Thyroid gland (tissue), 4 donors: ENCODE data around the gene ASPM.

Experiments used
- CTCF ChIP-seq, 6 experiments: fragments of 200-600 bp in 3 of 6; fragments of 450-650 bp in 3 of 6; sonication (generic) in 3 of 6; IDR thresholded peaks; one replicate each; pipeline ENCODE4 v1.5.1; 2016 to 2019; ENCODE audit warnings: antibody characterized with exemption in 6 of 6, mild to moderate bottlenecking in 2 of 6, inconsistent platforms in 1 of 6, moderate library complexity in 1 of 6
- POLR2A ChIP-seq, 2 donors: fragments of 450-650 bp; IDR thresholded peaks; one replicate each; pipeline ENCODE4 v1.6.1; 2017; ENCODE audit warnings: antibody characterized with exemption in 2 of 2, mild to moderate bottlenecking in 2 of 2, moderate library complexity in 1 of 2

GRCh38 chr1:197092491-197093023, 53.9 kb downstream of the ASPM start:
- TF ChIP-seq CTCF (IDR thresholded peaks at IDR 0.05) (no peak), POLR2A (IDR thresholded peaks at IDR 0.05) (no peak)
